Osteoblast (primary cell): ENCODE results near the gene EHD1. TPM values are rescaled to one million over a fixed set of nuclear protein-coding genes. Genes with fewer than 3 reads are reported as not detected.
A peak's percentile ranks its signal among the peaks of the same experiment; 100 is the strongest.

ENCODE experiments used
- DNase-seq: peaks from one replicate; pipeline ENCODE4 v3.0.0; 2011; ENCODE audit warnings: low spot score, mixed read lengths; ENCODE audit not compliant: insufficient read length; ENCODE audit errors: missing footprints
- H2AFZ ChIP-seq: 2 replicates; pipeline ENCODE4 v1.6.0; 2011; ENCODE audit warnings: mild to moderate bottlenecking, low read length
- H3K27ac ChIP-seq: 2 replicates; pipeline ENCODE4 v1.5.1; 2011; ENCODE audit warnings: mild to moderate bottlenecking, low read depth, low read length, moderate library complexity
- H3K27me3 ChIP-seq: 2 replicates; pipeline ENCODE4 v1.6.0; 2012; ENCODE audit warnings: mild to moderate bottlenecking, control low read depth, inconsistent platforms, low read length, moderate library complexity; ENCODE audit not compliant: insufficient read depth
- H3K36me3 ChIP-seq: 2 replicates; pipeline ENCODE4 v1.5.1; 2011; ENCODE audit warnings: mild to moderate bottlenecking, low read length, control low read depth, moderate library complexity; ENCODE audit not compliant: insufficient read depth
- H3K4me1 ChIP-seq: 2 replicates; pipeline ENCODE4 v1.5.1; 2011; ENCODE audit warnings: mild to moderate bottlenecking, low read length, control low read depth, moderate library complexity; ENCODE audit not compliant: insufficient read depth
- H3K4me2 ChIP-seq: 2 replicates; pipeline ENCODE4 v1.6.0; 2011; ENCODE audit warnings: mild to moderate bottlenecking, low read length; ENCODE audit not compliant: insufficient read depth
- H3K4me3 ChIP-seq: fragments of 200-600 bp; sonication (generic); 3 replicates; pipeline ENCODE4 v1.5.1; 2012; ENCODE audit warnings: mild to moderate bottlenecking, low read length, inconsistent platforms; ENCODE audit not compliant: insufficient read depth
- H3K79me2 ChIP-seq: 2 replicates; pipeline ENCODE4 v1.6.0; 2012; ENCODE audit warnings: mild to moderate bottlenecking, low read length, control low read depth, inconsistent platforms; ENCODE audit not compliant: insufficient read depth
- H3K9me3 ChIP-seq: 2 replicates; pipeline ENCODE4 v1.5.1; 2011; ENCODE audit warnings: low read depth, low read length, control low read depth
- H4K20me1 ChIP-seq: 2 replicates; pipeline ENCODE4 v1.6.0; 2012; ENCODE audit warnings: mild to moderate bottlenecking, low read length, control low read depth; ENCODE audit not compliant: insufficient read depth
- CTCF ChIP-seq: IDR thresholded peaks from 2 replicates; pipeline ENCODE4 v1.5.1; 2011; ENCODE audit warnings: mild to moderate bottlenecking, low read depth, low read length, moderate library complexity; ENCODE audit errors: extremely low read depth
- total RNA-seq: library from RNA; depleted of rRNA; stranded (reverse); fragments of >200 nt; gene quantifications from 2 replicates; pipeline ENCODE4 v1.2.3, GENCODE V29; 2012

The EHD1 gene
- total RNA-seq, 1 donor: 51.4 TPM

- no peaks in the 10 kb centered on the region for H3K9me3 ChIP-seq
- H3K36me3 ChIP-seq: peaks cover 38% of the 10 kb centered on the region
- no peak overlapping the region for H3K4me3 ChIP-seq
- DNase-seq: no peak
- H3K4me2 ChIP-seq: no peak overlapping the region
- H3K27me3 ChIP-seq: no peaks in the 10 kb centered on the region
- no peak overlapping the region for H2AFZ ChIP-seq
- H4K20me1 ChIP-seq: no peaks in the 10 kb centered on the region
- H3K79me2 ChIP-seq: no peaks in the 10 kb centered on the region
- no peak for TF ChIP-seq CTCF
- H3K4me1 ChIP-seq: no peaks in the 10 kb centered on the region
- H3K27ac ChIP-seq: no peak overlapping the region
Measured at GRCh38 chr11:64908766-64909165, 30.3 kb upstream of the EHD1 start.

- no peaks in the 10 kb centered on the region for H4K20me1 ChIP-seq
- DNase-seq: peak; percentile 81
- H3K4me1 ChIP-seq: no peaks in the 10 kb centered on the region
- no peak overlapping the region for H2AFZ ChIP-seq
- H3K4me2 ChIP-seq: no peak overlapping the region
- H3K27me3 ChIP-seq: no peaks in the 10 kb centered on the region
- H3K4me3 ChIP-seq: no peak overlapping the region
- H3K9me3 ChIP-seq: no peaks in the 10 kb centered on the region
- peaks cover 37% of the 10 kb centered on the region for H3K36me3 ChIP-seq
- H3K27ac ChIP-seq: no peak overlapping the region
- H3K79me2 ChIP-seq: no peaks in the 10 kb centered on the region
- no peak for TF ChIP-seq CTCF
Measured at GRCh38 chr11:64906314-64906635, 27.9 kb upstream of the EHD1 start.

GRCh38 chr11:64905516-64906313 is 27.3 kb upstream of the EHD1 start:
- H3K27ac ChIP-seq: no peak overlapping the region
- DNase-seq: peak; percentile 83
- TF ChIP-seq CTCF: no peak
- no peaks in the 10 kb centered on the region for H3K27me3 ChIP-seq
- H4K20me1 ChIP-seq: no peaks in the 10 kb centered on the region
- no peaks in the 10 kb centered on the region for H3K4me1 ChIP-seq
- H3K36me3 ChIP-seq: peaks cover 31% of the 10 kb centered on the region
- H3K9me3 ChIP-seq: no peaks in the 10 kb centered on the region
- H3K4me2 ChIP-seq: no peak overlapping the region
- H3K4me3 ChIP-seq: no peak overlapping the region
- H3K79me2 ChIP-seq: no peaks in the 10 kb centered on the region
- no peak overlapping the region for H2AFZ ChIP-seq

- TF ChIP-seq CTCF: no peak
- Histone ChIP-seq H3K27ac (no peak overlapping the region), H3K9me3 (no peaks in the 10 kb centered on the region), H3K27me3 (no peaks in the 10 kb centered on the region), H3K4me1 (no peaks in the 10 kb centered on the region), H3K4me2 (no peak overlapping the region), H3K4me3 (no peak overlapping the region), H3K79me2 (no peaks in the 10 kb centered on the region), H4K20me1 (no peaks in the 10 kb centered on the region), H2AFZ (no peak overlapping the region), H3K36me3 (peaks cover 19% of the 10 kb centered on the region)
- DNase-seq: peak; percentile 52
Measured at GRCh38 chr11:64903291-64903833, 24.9 kb upstream of the EHD1 start.
